ENCODE measurements around the gene DOCK3.

GRCh38 chr3:50840983-50841489, 166.3 kb downstream of the DOCK3 start:
- TF ChIP-seq NR2C2 (CRISPR knock-in tag; IDR thresholded peaks at IDR 0.05) (no peak), STAT6 (CRISPR knock-in tag; conservative IDR thresholded peaks at IDR 0.05; ENCODE audit: low read depth) (no peak), MAX (CRISPR knock-in tag; IDR thresholded peaks at IDR 0.05) (no peak), CTCF (IDR thresholded peaks at IDR 0.05) (no peak), CREB1 (CRISPR knock-in tag; IDR thresholded peaks at IDR 0.05) (no peak), USF2 (CRISPR knock-in tag; IDR thresholded peaks at IDR 0.05) (no peak), USF1 (CRISPR knock-in tag; IDR thresholded peaks at IDR 0.05) (no peak)

Measured in WTC11 (cell line).